GM23248 (cell line): ENCODE measurements around the gene KCNK5. TPM values are rescaled to one million over a fixed set of nuclear protein-coding genes. Genes with fewer than 3 reads are reported as not detected.

Source experiments
- DNase-seq: peaks from one replicate; pipeline ENCODE4 v3.0.0-alpha.2; 2015
- H2AFZ ChIP-seq: fragments of 200-600 bp; sonication (generic); 2 replicates; pipeline ENCODE4 v1.6.1; 2016; ENCODE audit warnings: antibody characterized with exemption
- H3F3A ChIP-seq: fragments of 200-600 bp; sonication (generic); 2 replicates; pipeline ENCODE4 v1.6.1; 2016; ENCODE audit warnings: mild to moderate bottlenecking, antibody characterized with exemption, mixed run types; ENCODE audit not compliant: insufficient read depth
- H3K27ac ChIP-seq: fragments of 200-600 bp; sonication (generic); 2 replicates; pipeline ENCODE4 v1.5.1; 2016; ENCODE audit warnings: mild to moderate bottlenecking
- H3K27me3 ChIP-seq: fragments of 200-600 bp; sonication (generic); replicated peaks from 2 replicates; pipeline ENCODE4 v1.6.1; 2016; ENCODE audit warnings: mild to moderate bottlenecking; ENCODE audit not compliant: insufficient read depth
- H3K36me3 ChIP-seq: fragments of 200-600 bp; sonication (generic); 2 replicates; pipeline ENCODE4 v1.6.1; 2016; ENCODE audit warnings: low read depth, mild to moderate bottlenecking
- H3K4me1 ChIP-seq: fragments of 200-600 bp; sonication (generic); 2 replicates; pipeline ENCODE4 v1.6.1; 2016; ENCODE audit warnings: mild to moderate bottlenecking; ENCODE audit not compliant: insufficient read depth
- H3K4me2 ChIP-seq: fragments of 200-600 bp; sonication (generic); one replicate; pipeline ENCODE4 v1.6.1; 2016; ENCODE audit warnings: mild to moderate bottlenecking; ENCODE audit not compliant: unreplicated experiment
- H3K4me3 ChIP-seq: fragments of 200-600 bp; sonication (generic); 2 replicates; pipeline ENCODE4 v1.5.1; 2016; ENCODE audit warnings: mild to moderate bottlenecking
- H3K79me2 ChIP-seq: fragments of 200-600 bp; sonication (generic); 2 replicates; pipeline ENCODE4 v1.6.1; 2016; ENCODE audit warnings: mild to moderate bottlenecking; ENCODE audit not compliant: insufficient read depth
- H3K9ac ChIP-seq: fragments of 200-600 bp; sonication (generic); 2 replicates; pipeline ENCODE4 v1.6.1; 2016; ENCODE audit warnings: mild to moderate bottlenecking
- H3K9me2 ChIP-seq: fragments of 200-600 bp; sonication (generic); 2 replicates; pipeline ENCODE4 v1.6.1; 2016; ENCODE audit warnings: mixed run types, mild to moderate bottlenecking, moderate library complexity; ENCODE audit not compliant: insufficient read depth
- H3K9me3 ChIP-seq: fragments of 200-600 bp; sonication (generic); one replicate; pipeline ENCODE4 v1.6.1; 2017; ENCODE audit warnings: low read depth
- H4K20me1 ChIP-seq: fragments of 200-600 bp; sonication (generic); 2 replicates; pipeline ENCODE4 v1.6.0; 2016; ENCODE audit not compliant: insufficient read depth
- EZH2 ChIP-seq: fragments of 200-600 bp; sonication (generic); IDR thresholded peaks from 2 replicates; pipeline ENCODE4 v1.6.1; 2018; ENCODE audit warnings: antibody characterized with exemption, mild to moderate bottlenecking; ENCODE audit not compliant: insufficient read depth, poor library complexity, severe bottlenecking
- EZH2phosphoT487 ChIP-seq: fragments of 200-600 bp; sonication (generic); IDR thresholded peaks from 2 replicates; pipeline ENCODE4 v1.6.1; 2018; ENCODE audit warnings: antibody characterized with exemption, moderate library complexity, mild to moderate bottlenecking, low read depth; ENCODE audit not compliant: insufficient read depth
- WGBS, 2 experiments: methylation state at CpG; one replicate each; pipeline ENCODE4 v1.1.6; 2015 to 2017; ENCODE audit warnings: low lambda C conversion rate in 2 of 2, low coverage in 1 of 2; ENCODE audit errors: missing lambda C conversion rate in 2 of 2; 5-methylcytosine and 5-hydroxymethylcytosine counted together
- in situ Hi-C: fragments of 300-500 bp; cut with MboI; formaldehyde crosslinking; loops from 2 replicates; pipeline ENCODE4 v1.15.0; 2020
- polyA plus RNA-seq: library from polyadenylated mRNA; unstranded; fragments of >200 nt; fragmentation: Nextera tagmentation; extraction: Ambion mirVana; gene quantifications from 2 replicates; pipeline ENCODE4 v1.2.1, GENCODE V29; 2016
- total RNA-seq: library from RNA; depleted of rRNA; stranded (reverse); fragments of >200 nt; shearing (Covaris generic); gene quantifications from 2 replicates; pipeline ENCODE4 v1.2.3, GENCODE V29; 2014; rRNA removed

KCNK5 gene
- total RNA-seq (not detected in 2 replicates), polyA plus RNA-seq (not detected in 2 replicates)

- in situ Hi-C loops: no loop called here
- peak within 1 kb of the TSS; percentile 72 for H2AFZ ChIP-seq
- peaks cover 22% of the 10 kb centered on the region for H3K27me3 ChIP-seq
- no peaks in the 10 kb centered on the region for H3F3A ChIP-seq
- H3K9me3 ChIP-seq: no peaks in the 10 kb centered on the region
- DNase-seq: peak; percentile 76
- H3K4me2 ChIP-seq: peak within 1 kb of the TSS; percentile 65
- peak within 1 kb of the TSS; percentile 63 for H3K4me3 ChIP-seq
- H4K20me1 ChIP-seq: no peaks in the 10 kb centered on the region
- H3K79me2 ChIP-seq: no peaks in the 10 kb centered on the region
- H3K9me2 ChIP-seq: no peaks in the 10 kb centered on the region
- no peak within 1 kb of the TSS for H3K27ac ChIP-seq
- 2 to 4% methylated on average over 61 to 68 of the region's 73 CpGs for WGBS, 2 experiments
- TF ChIP-seq EZH2phosphoT487 (no peak), EZH2 (no peak)
- no peaks in the 10 kb centered on the region for H3K36me3 ChIP-seq
- no peak within 1 kb of the TSS for H3K9ac ChIP-seq
- H3K4me1 ChIP-seq: no peaks in the 10 kb centered on the region
These were observed at the start of gene KCNK5 for GRCh38 chr6:39228992-39229767. KCNK5 (minus strand) TSS chr6:39229475; CDS start chr6:39229111, 364 bp downstream.

DNA sequence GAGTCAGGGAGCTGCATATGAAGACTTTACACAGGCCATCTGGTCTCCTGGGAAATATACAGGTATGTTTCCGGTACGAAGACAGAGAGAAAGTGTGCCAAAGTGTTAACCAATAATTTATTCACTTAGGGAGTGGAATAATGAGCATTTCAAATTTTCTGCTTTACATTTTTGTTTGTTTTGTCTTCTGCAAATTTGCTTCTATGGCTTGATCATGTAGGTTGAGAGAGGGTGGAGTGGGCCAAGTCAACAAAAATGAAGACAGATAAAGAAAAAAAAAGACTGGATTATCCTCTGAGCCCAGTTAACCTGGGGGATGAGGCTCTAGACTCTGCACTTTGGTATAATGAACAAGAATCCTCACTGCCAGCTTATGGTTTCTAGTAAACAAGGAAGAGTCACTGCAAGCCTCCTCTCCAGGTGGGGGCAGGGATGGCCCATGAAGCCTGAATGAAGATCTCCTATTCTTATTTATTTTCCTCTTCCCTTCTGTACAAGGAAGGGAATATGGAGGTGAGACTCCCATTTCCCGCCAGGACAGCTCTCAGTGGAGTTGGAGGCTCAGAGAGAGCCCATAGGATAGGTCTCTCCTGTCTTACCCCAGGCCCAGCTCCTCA lies 47.2 kb upstream of the KCNK5 start:
- Histone ChIP-seq H3K4me3 (no peak overlapping the region), H2AFZ (no peak overlapping the region), H3K9me3 (no peaks in the 10 kb centered on the region), H3K4me2 (no peak overlapping the region), H4K20me1 (no peaks in the 10 kb centered on the region), H3K27ac (no peak overlapping the region), H3F3A (no peaks in the 10 kb centered on the region), H3K36me3 (no peaks in the 10 kb centered on the region), H3K27me3 (0 out of 2 replicates have a peak, but pooled peaks cover 6% of the 10 kb centered on the region), H3K4me1 (no peaks in the 10 kb centered on the region), H3K9me2 (no peaks in the 10 kb centered on the region), H3K9ac (no peak overlapping the region), H3K79me2 (no peaks in the 10 kb centered on the region)
- WGBS, 2 experiments: 42 to 57% methylated on average over 3 of the region's 3 CpGs
- no peak for TF ChIP-seq EZH2
- no peak for TF ChIP-seq EZH2phosphoT487
- in situ Hi-C loops: no loop called here
- DNase-seq: no peak

DNA sequence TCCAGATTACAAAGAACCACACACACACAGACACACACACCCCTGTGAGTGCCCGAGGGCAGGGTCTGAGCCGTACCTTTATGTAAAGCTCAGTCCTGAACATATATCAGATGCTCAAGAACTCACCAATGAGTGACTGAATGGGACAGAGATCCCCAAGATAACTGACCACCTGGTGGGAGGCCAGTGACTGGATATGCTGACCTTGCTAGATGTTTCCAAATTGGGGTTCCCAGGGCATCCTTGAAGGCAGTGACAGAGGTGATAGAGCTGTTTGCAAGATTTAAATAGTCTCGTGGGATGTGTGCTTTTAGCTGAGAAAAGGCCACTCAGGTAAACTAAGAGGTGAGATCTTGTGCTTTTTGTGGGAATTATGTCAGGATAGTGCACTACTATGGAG lies 45.6 kb upstream of the KCNK5 start:
- Histone ChIP-seq H3K79me2 (no peaks in the 10 kb centered on the region), H2AFZ (no peak overlapping the region), H3K9ac (no peak overlapping the region), H4K20me1 (no peaks in the 10 kb centered on the region), H3K36me3 (no peaks in the 10 kb centered on the region), H3K4me1 (no peaks in the 10 kb centered on the region), H3K4me2 (no peak overlapping the region), H3K27ac (no peak overlapping the region), H3F3A (no peaks in the 10 kb centered on the region), H3K9me3 (no peaks in the 10 kb centered on the region), H3K9me2 (no peaks in the 10 kb centered on the region), H3K27me3 (0 out of 2 replicates have a peak, but pooled peaks cover 6% of the 10 kb centered on the region), H3K4me3 (no peak overlapping the region)
- in situ Hi-C loops: no loop called here
- 41 to 44% methylated on average over 3 of the region's 3 CpGs for WGBS, 2 experiments
- TF ChIP-seq EZH2phosphoT487 (no peak), EZH2 (no peak)
- DNase-seq: no peak

- WGBS, 2 experiments: 21 to 30% methylated on average over 3 to 4 of the region's 4 CpGs
- in situ Hi-C loops: no loop called here
- H4K20me1 ChIP-seq: no peaks in the 10 kb centered on the region
These were observed 45.2 kb upstream of the KCNK5 start for GRCh38 chr6:39274471-39274870.

More at GRCh38 chr6:39274471-39274870, 45.2 kb upstream of the KCNK5 start:
- no peaks in the 10 kb centered on the region for H3K79me2 ChIP-seq
- no peak overlapping the region for H2AFZ ChIP-seq
- no peak overlapping the region for H3K4me3 ChIP-seq
- H3K9me3 ChIP-seq: no peaks in the 10 kb centered on the region
- no peak overlapping the region for H3K9ac ChIP-seq
- no peak for TF ChIP-seq EZH2
- TF ChIP-seq EZH2phosphoT487: no peak
- no peaks in the 10 kb centered on the region for H3K4me1 ChIP-seq
- H3K9me2 ChIP-seq: no peaks in the 10 kb centered on the region
- H3K36me3 ChIP-seq: no peaks in the 10 kb centered on the region
- no peak overlapping the region for H3K4me2 ChIP-seq
- no peak overlapping the region for H3K27ac ChIP-seq
- H3K27me3 ChIP-seq: 0 out of 2 replicates have a peak, but pooled peaks cover 6% of the 10 kb centered on the region
- DNase-seq: no peak
- H3F3A ChIP-seq: no peaks in the 10 kb centered on the region
